SK-N-SH treated with all-trans-retinoic acid at 6 μM for 48 hours (cell line): ENCODE results near the gene SOX6.

Experiments
- ATAC-seq: fragments of 200-7000 bp; cut with Tn5 transposase; 3 replicates; pipeline ENCODE4 v1.9.1; 2020; ENCODE audit warnings: mild to moderate bottlenecking, moderate library complexity
- ARNTL ChIP-seq: fragments of 450-650 bp; formaldehyde crosslinking; IDR thresholded peaks from 2 replicates; pipeline ENCODE4 v1.5.0; 2020; ENCODE audit warnings: low read depth, mild to moderate bottlenecking, moderate library complexity, borderline replicate concordance
- BACH2 ChIP-seq: fragments of 250-450 bp; sonication (Bioruptor Pico); IDR thresholded peaks from 2 replicates; pipeline ENCODE4 v1.9.0; 2021; ENCODE audit warnings: mild to moderate bottlenecking, borderline replicate concordance
- CREB5 ChIP-seq: fragments of 250-450 bp; sonication (Bioruptor Pico); IDR thresholded peaks from 2 replicates; pipeline ENCODE4 v1.5.1; 2020; ENCODE audit warnings: low read depth, mild to moderate bottlenecking, moderate library complexity
- CSDC2 ChIP-seq: fragments of 250-450 bp; sonication (Bioruptor Pico); IDR thresholded peaks from 2 replicates; pipeline ENCODE4 v1.5.0; 2020; ENCODE audit warnings: mild to moderate bottlenecking, moderate library complexity
- CSRNP3 ChIP-seq: fragments of 250-450 bp; sonication (Bioruptor Pico); IDR thresholded peaks from 2 replicates; pipeline ENCODE4 v1.5.1; 2021; ENCODE audit warnings: mild to moderate bottlenecking, moderate library complexity
- GLIS3 ChIP-seq: fragments of 250-450 bp; sonication (Bioruptor Pico); IDR thresholded peaks from 2 replicates; pipeline ENCODE4 v1.5.0; 2020; ENCODE audit warnings: mild to moderate bottlenecking, moderate library complexity
- ISL1 ChIP-seq: fragments of 250-450 bp; sonication (Bioruptor Pico); IDR thresholded peaks from 2 replicates; pipeline ENCODE4 v2.1.2; 2022; ENCODE audit warnings: mild to moderate bottlenecking, moderate library complexity
- OSR1 ChIP-seq: fragments of 250-450 bp; sonication (Bioruptor Pico); IDR thresholded peaks from 2 replicates; pipeline ENCODE4 v1.8.0; 2022; ENCODE audit warnings: moderate library complexity, mild to moderate bottlenecking, inconsistent platforms
- PATZ1 ChIP-seq: fragments of 250-450 bp; sonication (Bioruptor Pico); IDR thresholded peaks from 2 replicates; pipeline ENCODE4 v1.8.0; 2020; ENCODE audit warnings: mild to moderate bottlenecking, moderate library complexity, borderline replicate concordance
- POU6F1 ChIP-seq: fragments of 250-450 bp; sonication (Bioruptor Pico); IDR thresholded peaks from 2 replicates; pipeline ENCODE4 v1.8.0; 2021; ENCODE audit warnings: low read depth, mild to moderate bottlenecking, moderate library complexity, borderline replicate concordance
- PPARA ChIP-seq: fragments of 250-450 bp; sonication (Bioruptor Pico); IDR thresholded peaks from 2 replicates; pipeline ENCODE4 v1.5.0; 2020; ENCODE audit warnings: mild to moderate bottlenecking, borderline replicate concordance
- RARB ChIP-seq: fragments of 250-450 bp; sonication (Bioruptor Pico); IDR thresholded peaks from 2 replicates; pipeline ENCODE4 v1.8.0; 2021; ENCODE audit warnings: mild to moderate bottlenecking, moderate library complexity
- SNAI2 ChIP-seq: fragments of 250-450 bp; sonication (Bioruptor Pico); IDR thresholded peaks from 2 replicates; pipeline ENCODE4 v1.5.0; 2020; ENCODE audit warnings: mild to moderate bottlenecking, moderate library complexity
- TCF4 ChIP-seq: fragments of 250-450 bp; sonication (Bioruptor Pico); IDR thresholded peaks from 2 replicates; pipeline ENCODE4 v1.8.0; 2021; ENCODE audit warnings: mild to moderate bottlenecking, moderate library complexity, borderline replicate concordance
- TOX ChIP-seq: fragments of 250-450 bp; sonication (Bioruptor Pico); IDR thresholded peaks from 2 replicates; pipeline ENCODE4 v1.8.0; 2021; ENCODE audit warnings: mild to moderate bottlenecking, moderate library complexity, borderline replicate concordance
- ZC3H10 ChIP-seq: fragments of 250-450 bp; sonication (Bioruptor Pico); IDR thresholded peaks from 2 replicates; pipeline ENCODE4 v1.5.1; 2021; ENCODE audit warnings: mild to moderate bottlenecking, moderate library complexity
- ZFP3 ChIP-seq: fragments of 250-450 bp; sonication (Bioruptor Pico); IDR thresholded peaks from 2 replicates; pipeline ENCODE4 v1.5.0; 2020; ENCODE audit warnings: mild to moderate bottlenecking, moderate library complexity
- ZFP30 ChIP-seq: fragments of 450-650 bp; formaldehyde crosslinking; IDR thresholded peaks from 2 replicates; pipeline ENCODE4 v1.5.0; 2022; ENCODE audit warnings: mild to moderate bottlenecking, moderate library complexity
- ZNF565 ChIP-seq: fragments of 450-650 bp; formaldehyde crosslinking; conservative IDR thresholded peaks from 2 replicates; pipeline ENCODE4 v1.5.0; 2020; ENCODE audit warnings: low read depth, mild to moderate bottlenecking, moderate library complexity
- ZNF70 ChIP-seq: fragments of 450-650 bp; formaldehyde crosslinking; IDR thresholded peaks from 2 replicates; pipeline ENCODE4 v1.5.0; 2020; ENCODE audit warnings: mild to moderate bottlenecking, moderate library complexity
- ZNF8 ChIP-seq: fragments of 450-650 bp; formaldehyde crosslinking; IDR thresholded peaks from 2 replicates; pipeline ENCODE4 v1.5.0; 2020; ENCODE audit warnings: mild to moderate bottlenecking, moderate library complexity

Gene SOX6

GRCh38 chr11:15985860-15986139 lies 370.5 kb downstream of the SOX6 start:
- TF ChIP-seq GLIS3 (CRISPR knock-in tag) (no peak), ZNF8 (CRISPR knock-in tag) (no peak), TOX (CRISPR knock-in tag) (no peak), ZNF70 (no peak), RARB (CRISPR knock-in tag) (no peak), OSR1 (no peak), ZFP30 (CRISPR knock-in tag) (no peak), CREB5 (CRISPR knock-in tag) (no peak), PPARA (CRISPR knock-in tag) (no peak)
- ATAC-seq: no peak

- no peak for ATAC-seq
- TF ChIP-seq TCF4 (CRISPR knock-in tag) (no peak), CSDC2 (CRISPR knock-in tag) (no peak)
Measured at GRCh38 chr11:15985127-15985859, 371.1 kb downstream of the SOX6 start.

- TF ChIP-seq SNAI2 (CRISPR knock-in tag) (no peak), TCF4 (CRISPR knock-in tag) (no peak), PATZ1 (CRISPR knock-in tag) (no peak), ISL1 (CRISPR knock-in tag) (no peak), BACH2 (CRISPR knock-in tag) (no peak), ZNF8 (CRISPR knock-in tag) (no peak), ARNTL (CRISPR knock-in tag) (no peak), POU6F1 (CRISPR knock-in tag) (no peak), ZNF565 (no peak), CREB5 (CRISPR knock-in tag) (no peak)
- TF ChIP-seq, all 23 proteins: peak for 0
- no peak for ATAC-seq
Measured at GRCh38 chr11:15981292-15981691, 375.1 kb downstream of the SOX6 start.

- ATAC-seq: no peak
- TF ChIP-seq ZC3H10 (CRISPR knock-in tag) (no peak), SNAI2 (CRISPR knock-in tag) (no peak), TCF4 (CRISPR knock-in tag) (no peak), GLIS3 (CRISPR knock-in tag) (no peak), RARB (CRISPR knock-in tag) (no peak), ARNTL (CRISPR knock-in tag) (no peak)
Measured at GRCh38 chr11:15977116-15977515, 379.2 kb downstream of the SOX6 start.

GRCh38 chr11:15976433-15977045 lies 379.8 kb downstream of the SOX6 start:
- ATAC-seq: peak; percentile 62; the same call in 2 of the 3 replicates
- TF ChIP-seq PPARA (CRISPR knock-in tag) (no peak), PATZ1 (CRISPR knock-in tag) (no peak), BACH2 (CRISPR knock-in tag) (no peak), CSDC2 (CRISPR knock-in tag) (no peak), ZFP3 (CRISPR knock-in tag) (no peak), TCF4 (CRISPR knock-in tag) (no peak), ISL1 (CRISPR knock-in tag) (no peak), ARNTL (CRISPR knock-in tag) (no peak), CSRNP3 (CRISPR knock-in tag) (no peak), ZC3H10 (CRISPR knock-in tag) (no peak), ZFP30 (CRISPR knock-in tag) (no peak), CREB5 (CRISPR knock-in tag) (no peak), ZNF565 (no peak), OSR1 (no peak)
